Sigmoid colon (tissue), 4 donors: ENCODE results near the gene PCGF1.
A peak's percentile ranks its signal among the peaks of the same experiment; 100 is the strongest.

Experiments
- EP300 ChIP-seq, 4 donors: sonication (generic); formaldehyde crosslinking; IDR thresholded peaks; one replicate each; pipeline ENCODE4 v1.6.1; 2017; ENCODE audit warnings: antibody characterized with exemption in 4 of 4
- POLR2A ChIP-seq, 2 donors: fragments of 450-650 bp; IDR thresholded peaks; one replicate each; pipeline ENCODE4 v1.6.1; 2016; ENCODE audit warnings: antibody characterized with exemption in 2 of 2, mild to moderate bottlenecking in 2 of 2, moderate library complexity in 2 of 2
- POLR2AphosphoS5 ChIP-seq, 4 donors: sonication (generic); formaldehyde crosslinking; IDR thresholded peaks; one replicate each; pipeline ENCODE4 v1.6.1; 2017; ENCODE audit warnings: antibody characterized with exemption in 4 of 4
- TF ChIP-seq, protein P1 (sequence below), 4 experiments: fragments of 450-650 bp in 3 of 4; fragments of 200-600 bp in 1 of 4; IDR thresholded peaks; one replicate each; pipeline ENCODE4 v1.5.1; 2016 to 2019; ENCODE audit warnings: antibody characterized with exemption in 4 of 4, mild to moderate bottlenecking in 3 of 4, moderate library complexity in 2 of 4

DNA sequence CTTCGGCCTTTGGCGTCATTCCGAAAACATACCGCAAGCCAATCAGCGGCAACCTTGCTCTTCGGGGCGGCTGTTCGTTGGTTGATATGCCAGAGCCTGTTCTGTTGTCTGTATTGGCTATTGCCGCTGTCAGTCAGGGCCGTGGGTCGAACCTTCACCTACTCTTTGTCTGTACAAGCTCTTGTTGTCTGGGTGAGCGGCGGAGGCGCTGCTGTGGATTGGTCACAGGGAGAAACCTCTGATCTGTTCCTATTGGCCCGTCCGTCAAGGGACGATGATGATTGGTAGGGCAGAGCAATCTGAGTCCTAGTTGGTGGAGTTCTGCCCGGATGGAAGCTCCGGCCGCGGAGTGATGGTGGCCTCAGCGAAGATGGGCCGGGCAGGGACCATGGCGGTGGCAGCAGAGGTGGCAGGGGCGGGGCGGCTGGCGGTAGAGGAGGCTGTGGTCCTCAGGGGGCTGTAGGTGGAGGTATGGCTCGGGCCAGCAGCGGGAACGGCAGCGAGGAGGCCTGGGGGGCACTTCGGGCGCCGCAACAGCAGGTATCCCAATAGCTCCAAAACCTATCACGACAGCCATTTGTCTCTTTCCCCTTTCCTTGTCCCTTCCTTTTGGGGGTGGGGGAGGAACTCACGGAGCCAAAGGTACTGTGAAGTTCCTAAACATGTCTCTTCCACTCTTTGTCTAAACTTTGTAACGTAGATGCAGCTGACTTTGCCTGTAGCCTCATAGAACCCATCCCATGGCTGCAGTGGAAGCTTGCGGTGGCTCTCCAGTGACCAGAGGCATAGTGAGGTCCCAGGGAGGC, 49.2 kb downstream of the PCGF1 start, which contains the start of gene WBP1:
- TF ChIP-seq POLR2AphosphoS5 (IDR thresholded peaks at IDR 0.05): peak; percentile 1 to 59 (median 38)
- TF ChIP-seq, protein P1, sequence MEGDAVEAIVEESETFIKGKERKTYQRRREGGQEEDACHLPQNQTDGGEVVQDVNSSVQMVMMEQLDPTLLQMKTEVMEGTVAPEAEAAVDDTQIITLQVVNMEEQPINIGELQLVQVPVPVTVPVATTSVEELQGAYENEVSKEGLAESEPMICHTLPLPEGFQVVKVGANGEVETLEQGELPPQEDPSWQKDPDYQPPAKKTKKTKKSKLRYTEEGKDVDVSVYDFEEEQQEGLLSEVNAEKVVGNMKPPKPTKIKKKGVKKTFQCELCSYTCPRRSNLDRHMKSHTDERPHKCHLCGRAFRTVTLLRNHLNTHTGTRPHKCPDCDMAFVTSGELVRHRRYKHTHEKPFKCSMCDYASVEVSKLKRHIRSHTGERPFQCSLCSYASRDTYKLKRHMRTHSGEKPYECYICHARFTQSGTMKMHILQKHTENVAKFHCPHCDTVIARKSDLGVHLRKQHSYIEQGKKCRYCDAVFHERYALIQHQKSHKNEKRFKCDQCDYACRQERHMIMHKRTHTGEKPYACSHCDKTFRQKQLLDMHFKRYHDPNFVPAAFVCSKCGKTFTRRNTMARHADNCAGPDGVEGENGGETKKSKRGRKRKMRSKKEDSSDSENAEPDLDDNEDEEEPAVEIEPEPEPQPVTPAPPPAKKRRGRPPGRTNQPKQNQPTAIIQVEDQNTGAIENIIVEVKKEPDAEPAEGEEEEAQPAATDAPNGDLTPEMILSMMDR (IDR thresholded peaks at IDR 0.05): no peak
- TF ChIP-seq POLR2A (IDR thresholded peaks at IDR 0.05): peak in 1 of 2 donors; percentile 48
- TF ChIP-seq EP300 (IDR thresholded peaks at IDR 0.05): no peak
